C4-2B (cell line): ENCODE data around the gene SLC9A9.

Experiments
- ZFX ChIP-seq: fragments of 450-650 bp; IDR thresholded peaks from 2 replicates; pipeline ENCODE4 v1.6.1; 2017
- TF ChIP-seq, protein P1 (sequence below): fragments of 450-650 bp; conservative IDR thresholded peaks from 2 replicates; pipeline ENCODE4 v1.5.1; 2017; ENCODE audit warnings: mild to moderate bottlenecking

DNA sequence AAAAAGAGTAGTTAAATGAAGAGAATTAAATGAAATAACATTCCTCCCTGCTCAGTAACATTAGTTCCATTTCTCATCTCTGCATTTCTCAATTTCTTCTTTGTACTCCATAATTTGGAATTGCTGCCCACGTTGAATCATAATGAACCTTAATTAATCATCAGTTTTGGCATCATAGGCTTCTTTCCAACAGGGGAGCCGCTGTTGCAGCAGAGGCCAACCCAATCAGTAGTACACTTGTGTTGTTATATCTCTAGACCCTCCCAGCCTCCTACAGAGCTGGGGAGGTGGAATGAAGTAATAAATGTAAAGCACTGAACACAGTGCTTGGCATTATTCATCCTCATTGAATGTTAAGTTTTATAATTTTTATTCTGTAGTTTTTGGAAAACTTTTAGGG, 488.0 kb downstream of the SLC9A9 start:
- TF ChIP-seq, protein P1, sequence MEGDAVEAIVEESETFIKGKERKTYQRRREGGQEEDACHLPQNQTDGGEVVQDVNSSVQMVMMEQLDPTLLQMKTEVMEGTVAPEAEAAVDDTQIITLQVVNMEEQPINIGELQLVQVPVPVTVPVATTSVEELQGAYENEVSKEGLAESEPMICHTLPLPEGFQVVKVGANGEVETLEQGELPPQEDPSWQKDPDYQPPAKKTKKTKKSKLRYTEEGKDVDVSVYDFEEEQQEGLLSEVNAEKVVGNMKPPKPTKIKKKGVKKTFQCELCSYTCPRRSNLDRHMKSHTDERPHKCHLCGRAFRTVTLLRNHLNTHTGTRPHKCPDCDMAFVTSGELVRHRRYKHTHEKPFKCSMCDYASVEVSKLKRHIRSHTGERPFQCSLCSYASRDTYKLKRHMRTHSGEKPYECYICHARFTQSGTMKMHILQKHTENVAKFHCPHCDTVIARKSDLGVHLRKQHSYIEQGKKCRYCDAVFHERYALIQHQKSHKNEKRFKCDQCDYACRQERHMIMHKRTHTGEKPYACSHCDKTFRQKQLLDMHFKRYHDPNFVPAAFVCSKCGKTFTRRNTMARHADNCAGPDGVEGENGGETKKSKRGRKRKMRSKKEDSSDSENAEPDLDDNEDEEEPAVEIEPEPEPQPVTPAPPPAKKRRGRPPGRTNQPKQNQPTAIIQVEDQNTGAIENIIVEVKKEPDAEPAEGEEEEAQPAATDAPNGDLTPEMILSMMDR, result no peak
- no peak for TF ChIP-seq ZFX
